Tibial nerve (tissue), 4 donors: ENCODE results near the gene GAK.

Experiments
- EP300 ChIP-seq, 2 donors: sonication (generic); formaldehyde crosslinking; IDR thresholded peaks; one replicate each; pipeline ENCODE4 v1.6.1; 2017; ENCODE audit warnings: antibody characterized with exemption in 2 of 2, mild to moderate bottlenecking in 1 of 2
- POLR2A ChIP-seq, 2 donors: fragments of 450-650 bp; IDR thresholded peaks; one replicate each; pipeline ENCODE4 v1.6.1; 2017; ENCODE audit warnings: antibody characterized with exemption in 2 of 2, mild to moderate bottlenecking in 2 of 2, moderate library complexity in 2 of 2
- TF ChIP-seq, protein P1 (sequence below), 5 experiments: fragments of 200-600 bp in 3 of 5; fragments of 450-650 bp in 2 of 5; sonication (generic) in 3 of 5; IDR thresholded peaks; one replicate each; pipeline ENCODE4 v1.5.1; 2016 to 2019; ENCODE audit warnings: antibody characterized with exemption in 5 of 5, mild to moderate bottlenecking in 3 of 5, moderate library complexity in 2 of 5

DNA sequence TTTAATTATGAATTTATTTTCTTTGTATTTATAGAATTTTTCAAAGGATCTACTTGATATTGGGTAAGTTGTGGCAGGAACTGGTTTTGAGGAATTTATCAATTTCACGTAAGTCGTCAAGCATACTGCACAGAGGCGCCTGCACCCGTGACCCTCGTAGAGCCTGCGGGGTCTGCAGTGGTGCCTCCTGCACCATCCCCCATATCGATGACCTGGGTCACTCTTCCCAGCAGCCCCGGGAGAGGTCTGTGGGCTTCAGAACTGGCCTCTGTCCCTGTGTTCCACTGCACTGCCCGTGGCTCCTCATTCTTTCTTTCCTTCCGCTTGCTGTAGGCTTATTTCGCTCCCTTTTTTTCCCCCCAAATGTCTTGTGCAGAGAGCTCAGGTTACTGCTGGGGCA lies 74.7 kb downstream of the GAK start:
- TF ChIP-seq, protein P1, sequence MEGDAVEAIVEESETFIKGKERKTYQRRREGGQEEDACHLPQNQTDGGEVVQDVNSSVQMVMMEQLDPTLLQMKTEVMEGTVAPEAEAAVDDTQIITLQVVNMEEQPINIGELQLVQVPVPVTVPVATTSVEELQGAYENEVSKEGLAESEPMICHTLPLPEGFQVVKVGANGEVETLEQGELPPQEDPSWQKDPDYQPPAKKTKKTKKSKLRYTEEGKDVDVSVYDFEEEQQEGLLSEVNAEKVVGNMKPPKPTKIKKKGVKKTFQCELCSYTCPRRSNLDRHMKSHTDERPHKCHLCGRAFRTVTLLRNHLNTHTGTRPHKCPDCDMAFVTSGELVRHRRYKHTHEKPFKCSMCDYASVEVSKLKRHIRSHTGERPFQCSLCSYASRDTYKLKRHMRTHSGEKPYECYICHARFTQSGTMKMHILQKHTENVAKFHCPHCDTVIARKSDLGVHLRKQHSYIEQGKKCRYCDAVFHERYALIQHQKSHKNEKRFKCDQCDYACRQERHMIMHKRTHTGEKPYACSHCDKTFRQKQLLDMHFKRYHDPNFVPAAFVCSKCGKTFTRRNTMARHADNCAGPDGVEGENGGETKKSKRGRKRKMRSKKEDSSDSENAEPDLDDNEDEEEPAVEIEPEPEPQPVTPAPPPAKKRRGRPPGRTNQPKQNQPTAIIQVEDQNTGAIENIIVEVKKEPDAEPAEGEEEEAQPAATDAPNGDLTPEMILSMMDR (IDR thresholded peaks at IDR 0.05): no peak
- no peak for TF ChIP-seq EP300 (IDR thresholded peaks at IDR 0.05)
- no peak for TF ChIP-seq POLR2A (IDR thresholded peaks at IDR 0.05)
